Measurements from ENCODE around the gene DHX58.
"Not testable (repeated sequence)": the region's sequence is repeated elsewhere in the genome, so short reads cannot be mapped to it uniquely, and the experiment has no call there.

The DHX58 gene

DNA sequence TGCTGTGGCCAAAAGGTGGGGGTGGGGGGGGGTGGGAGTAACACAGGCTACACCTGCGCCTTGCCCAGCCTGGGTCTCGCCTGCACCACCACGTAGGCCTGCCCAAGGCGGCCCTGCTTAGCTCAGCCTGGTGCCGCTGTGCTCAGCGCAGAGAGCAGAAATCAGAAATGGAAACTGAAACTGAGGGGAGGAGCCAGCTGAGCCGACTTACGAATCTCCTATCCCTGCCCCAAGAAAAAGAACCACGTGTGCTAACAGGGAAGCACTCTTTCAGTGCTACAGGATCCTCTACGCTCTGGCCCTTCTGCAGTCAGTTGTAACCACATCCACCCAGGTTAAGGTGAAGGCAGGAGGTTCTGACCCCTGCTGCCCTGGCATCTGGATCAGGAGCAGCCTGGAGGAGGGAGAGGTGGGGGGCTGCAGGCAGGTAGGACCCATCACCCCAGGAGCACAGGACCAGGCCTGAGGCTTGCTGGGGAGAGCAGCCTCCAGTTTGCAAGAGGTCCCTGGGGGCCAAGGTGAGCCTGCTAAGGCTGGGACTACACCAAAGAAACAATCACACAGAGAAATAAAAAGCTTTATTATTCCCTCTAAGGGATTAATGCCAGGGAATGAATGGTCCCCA, at the start of gene DHX58:
TSS of gene DHX58 (minus strand) at position 163 of the 625 bp plus-strand sequence. CDS start 822 bp downstream, outside the sequence.
- Histone ChIP-seq H3K4me3 (ENCODE audit: low read depth, low read length) (no peak within 1 kb of the TSS), H3K9ac (ENCODE audit: low read depth, low read length) (no peak within 1 kb of the TSS), H3K27me3 (ENCODE audit: control insufficient read depth, insufficient read depth, low read length) (no peaks in the 10 kb centered on the region), H3K36me3 (ENCODE audit: control insufficient read depth, insufficient read depth, low read length) (peaks cover 26% of the 10 kb centered on the region), H3K9me3 (ENCODE audit: control insufficient read depth, insufficient read depth, low read length) (no peaks in the 10 kb centered on the region), H3K4me1 (ENCODE audit: control insufficient read depth, insufficient read depth, low read length) (peaks cover 6% of the 10 kb centered on the region)

DNA sequence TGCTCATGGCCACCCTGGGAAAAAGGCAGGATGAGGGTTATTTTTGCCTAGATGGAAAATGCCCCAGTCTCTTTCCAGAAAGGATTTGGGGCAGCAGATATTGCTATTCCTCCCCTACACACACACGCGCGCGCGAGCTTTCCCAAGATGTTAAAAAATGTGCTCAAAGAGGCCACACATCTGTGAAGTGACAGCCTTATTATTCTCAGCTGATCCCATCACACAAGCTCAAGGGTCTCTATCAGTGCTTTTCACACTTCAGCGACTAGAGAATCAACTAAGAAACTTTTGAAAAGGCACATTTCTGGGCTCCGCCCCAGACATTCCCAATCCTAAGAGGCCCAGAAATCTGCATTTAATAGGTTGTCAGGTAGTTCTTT, 48.0 kb upstream of the DHX58 start:
- Histone ChIP-seq H3K9ac (ENCODE audit: low read depth, low read length) (no peak overlapping the region), H3K36me3 (ENCODE audit: control insufficient read depth, insufficient read depth, low read length) (peaks cover 2% of the 10 kb centered on the region), H3K27me3 (ENCODE audit: control insufficient read depth, insufficient read depth, low read length) (no peaks in the 10 kb centered on the region), H3K4me1 (ENCODE audit: control insufficient read depth, insufficient read depth, low read length) (peaks cover 3% of the 10 kb centered on the region), H3K4me3 (ENCODE audit: low read depth, low read length) (no peak overlapping the region), H3K9me3 (ENCODE audit: control insufficient read depth, insufficient read depth, low read length) (no peaks in the 10 kb centered on the region)

GRCh38 chr17:42159796-42160530, 47.4 kb upstream of the DHX58 start:
- peaks cover 3% of the 10 kb centered on the region for H3K4me1 ChIP-seq (ENCODE audit: control insufficient read depth, insufficient read depth, low read length)
- no peak overlapping the region for H3K4me3 ChIP-seq (ENCODE audit: low read depth, low read length)
- H3K36me3 ChIP-seq (ENCODE audit: control insufficient read depth, insufficient read depth, low read length): peaks cover 2% of the 10 kb centered on the region
- H3K9ac ChIP-seq (ENCODE audit: low read depth, low read length): no peak overlapping the region
- H3K27me3 ChIP-seq (ENCODE audit: control insufficient read depth, insufficient read depth, low read length): no peaks in the 10 kb centered on the region
- H3K9me3 ChIP-seq (ENCODE audit: control insufficient read depth, insufficient read depth, low read length): no peaks in the 10 kb centered on the region

DNA sequence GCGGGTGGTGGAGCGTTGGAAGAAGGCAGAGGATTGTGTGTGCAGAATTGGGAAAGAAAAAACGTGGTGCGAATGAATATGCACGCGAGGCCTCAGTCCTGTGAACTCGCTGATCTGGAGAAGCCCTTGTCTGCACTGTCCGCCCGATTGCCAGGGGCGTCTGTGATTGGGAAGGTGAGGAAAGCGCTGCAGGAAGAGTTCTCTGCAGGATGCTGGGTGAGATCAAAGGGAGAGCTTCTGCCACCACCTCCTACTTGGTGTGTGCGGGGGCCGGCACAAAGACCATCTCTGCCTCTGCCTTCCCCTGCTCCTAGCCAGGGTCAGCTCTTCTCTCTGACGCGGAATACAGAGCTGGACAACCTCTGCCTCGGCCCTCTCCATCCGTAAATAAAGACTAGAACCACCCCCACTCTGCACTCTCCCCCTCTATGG, 43.1 kb upstream of the DHX58 start:
- no peak overlapping the region for H3K9ac ChIP-seq (ENCODE audit: low read depth, low read length)
- peaks cover 8% of the 10 kb centered on the region for H3K4me1 ChIP-seq (ENCODE audit: control insufficient read depth, insufficient read depth, low read length)
- H3K4me3 ChIP-seq (ENCODE audit: low read depth, low read length): peak overlapping the region; percentile 77
- no peaks in the 10 kb centered on the region for H3K27me3 ChIP-seq (ENCODE audit: control insufficient read depth, insufficient read depth, low read length)
- peaks cover 2% of the 10 kb centered on the region for H3K36me3 ChIP-seq (ENCODE audit: control insufficient read depth, insufficient read depth, low read length)
- H3K9me3 ChIP-seq (ENCODE audit: control insufficient read depth, insufficient read depth, low read length): no peaks in the 10 kb centered on the region

GRCh38 chr17:42153919-42154742, 41.6 kb upstream of the DHX58 start:
- Histone ChIP-seq H3K9ac (ENCODE audit: low read depth, low read length) (peak overlapping the region; percentile 84), H3K9me3 (ENCODE audit: control insufficient read depth, insufficient read depth, low read length) (no peaks in the 10 kb centered on the region), H3K36me3 (ENCODE audit: control insufficient read depth, insufficient read depth, low read length) (peaks cover 5% of the 10 kb centered on the region), H3K4me3 (ENCODE audit: low read depth, low read length) (peak overlapping the region; percentile 87), H3K27me3 (ENCODE audit: control insufficient read depth, insufficient read depth, low read length) (no peaks in the 10 kb centered on the region), H3K4me1 (ENCODE audit: control insufficient read depth, insufficient read depth, low read length) (peaks cover 8% of the 10 kb centered on the region)

- no peaks in the 10 kb centered on the region for H3K4me1 ChIP-seq (ENCODE audit: control insufficient read depth, insufficient read depth, low read length)
- no peak overlapping the region for H3K4me3 ChIP-seq (ENCODE audit: low read depth, low read length)
- no peak overlapping the region for H3K9ac ChIP-seq (ENCODE audit: low read depth, low read length)
- no peaks in the 10 kb centered on the region for H3K9me3 ChIP-seq (ENCODE audit: control insufficient read depth, insufficient read depth, low read length)
- peaks cover 6% of the 10 kb centered on the region for H3K36me3 ChIP-seq (ENCODE audit: control insufficient read depth, insufficient read depth, low read length)
- H3K27me3 ChIP-seq (ENCODE audit: control insufficient read depth, insufficient read depth, low read length): no peaks in the 10 kb centered on the region
Observed at GRCh38 chr17:42146911-42147607, 34.5 kb upstream of the DHX58 start.

GRCh38 chr17:42143138-42143537, 30.6 kb upstream of the DHX58 start:
- H3K27me3 ChIP-seq (ENCODE audit: control insufficient read depth, insufficient read depth, low read length); H3K9me3 ChIP-seq (ENCODE audit: control insufficient read depth, insufficient read depth, low read length); H3K4me1 ChIP-seq (ENCODE audit: control insufficient read depth, insufficient read depth, low read length); H3K9ac ChIP-seq (ENCODE audit: low read depth, low read length); H3K4me3 ChIP-seq (ENCODE audit: low read depth, low read length); H3K36me3 ChIP-seq (ENCODE audit: control insufficient read depth, insufficient read depth, low read length): not testable (repeated sequence)

DNA sequence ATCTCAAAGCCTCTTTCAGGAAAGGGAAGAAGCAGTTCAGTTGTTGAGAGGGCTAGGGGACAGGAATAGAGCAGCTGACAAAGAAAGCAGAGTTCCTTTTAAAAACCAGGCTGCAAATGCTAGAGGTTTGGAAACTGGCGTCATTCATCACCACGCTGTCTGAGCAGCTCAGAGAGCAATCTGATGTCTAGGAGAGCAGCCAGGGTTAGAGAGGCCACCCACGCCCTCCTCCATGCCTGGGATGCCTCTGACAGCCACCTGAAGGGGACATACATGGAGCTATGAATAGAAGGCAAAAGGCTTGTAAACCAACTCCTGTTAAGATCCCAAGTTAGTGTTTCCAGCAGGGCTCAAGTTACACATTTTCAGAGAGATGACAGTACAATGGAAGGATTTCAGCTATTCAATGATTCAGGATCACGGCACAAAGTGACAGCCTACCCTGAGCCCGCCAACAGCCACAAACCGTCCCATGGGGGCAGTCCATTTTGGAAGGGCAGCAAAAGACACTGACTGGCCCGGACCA, 29.9 kb upstream of the DHX58 start:
- H3K9ac ChIP-seq (ENCODE audit: low read depth, low read length): no peak overlapping the region
- H3K4me3 ChIP-seq (ENCODE audit: low read depth, low read length): no peak overlapping the region
- no peaks in the 10 kb centered on the region for H3K9me3 ChIP-seq (ENCODE audit: control insufficient read depth, insufficient read depth, low read length)

GRCh38 chr17:42141382-42141781, 28.9 kb upstream of the DHX58 start:
- H3K27me3 ChIP-seq (ENCODE audit: control insufficient read depth, insufficient read depth, low read length): no peaks in the 10 kb centered on the region
- no peaks in the 10 kb centered on the region for H3K9me3 ChIP-seq (ENCODE audit: control insufficient read depth, insufficient read depth, low read length)
- no peaks in the 10 kb centered on the region for H3K36me3 ChIP-seq (ENCODE audit: control insufficient read depth, insufficient read depth, low read length)
- peaks cover 2% of the 10 kb centered on the region for H3K4me1 ChIP-seq (ENCODE audit: control insufficient read depth, insufficient read depth, low read length)
- H3K9ac ChIP-seq (ENCODE audit: low read depth, low read length): no peak overlapping the region
- H3K4me3 ChIP-seq (ENCODE audit: low read depth, low read length): no peak overlapping the region

More for the DNA sequence above, 29.9 kb upstream of the DHX58 start:
- H3K36me3 ChIP-seq (ENCODE audit: control insufficient read depth, insufficient read depth, low read length): peaks cover 3% of the 10 kb centered on the region
- no peaks in the 10 kb centered on the region for H3K27me3 ChIP-seq (ENCODE audit: control insufficient read depth, insufficient read depth, low read length)
- no peaks in the 10 kb centered on the region for H3K4me1 ChIP-seq (ENCODE audit: control insufficient read depth, insufficient read depth, low read length)

GRCh38 chr17:42140690-42141089, 28.2 kb upstream of the DHX58 start:
- not testable (repeated sequence) for H3K9ac ChIP-seq (ENCODE audit: low read depth, low read length); H3K27me3 ChIP-seq (ENCODE audit: control insufficient read depth, insufficient read depth, low read length); H3K9me3 ChIP-seq (ENCODE audit: control insufficient read depth, insufficient read depth, low read length); H3K4me3 ChIP-seq (ENCODE audit: low read depth, low read length); H3K36me3 ChIP-seq (ENCODE audit: control insufficient read depth, insufficient read depth, low read length); H3K4me1 ChIP-seq (ENCODE audit: control insufficient read depth, insufficient read depth, low read length)

- Histone ChIP-seq H3K4me3 (ENCODE audit: low read depth, low read length) (no peak overlapping the region), H3K36me3 (ENCODE audit: control insufficient read depth, insufficient read depth, low read length) (no peaks in the 10 kb centered on the region), H3K9me3 (ENCODE audit: control insufficient read depth, insufficient read depth, low read length) (no peaks in the 10 kb centered on the region), H3K4me1 (ENCODE audit: control insufficient read depth, insufficient read depth, low read length) (peaks cover 7% of the 10 kb centered on the region), H3K9ac (ENCODE audit: low read depth, low read length) (no peak overlapping the region), H3K27me3 (ENCODE audit: control insufficient read depth, insufficient read depth, low read length) (no peaks in the 10 kb centered on the region)
Observed at GRCh38 chr17:42138749-42139492, 26.4 kb upstream of the DHX58 start.

Measured in iPS-15b (cell line).